SU-DHL-6 (cell line): Measurements from ENCODE around the gene FOXO6.

Experiments
- H2AFZ ChIP-seq: fragments of 200-600 bp; sonication (generic); 2 replicates; pipeline ENCODE4 v1.6.1; 2014; ENCODE audit warnings: low read depth, mild to moderate bottlenecking, moderate library complexity, mixed read lengths, antibody characterized with exemption, low read length; ENCODE audit not compliant: severe bottlenecking
- H3F3A ChIP-seq: fragments of 200-600 bp; shearing (Covaris generic); 2 replicates; pipeline ENCODE4 v1.6.0; 2016; ENCODE audit warnings: antibody characterized with exemption, mild to moderate bottlenecking; ENCODE audit not compliant: insufficient read depth
- H3K27ac ChIP-seq: fragments of 200-600 bp; sonication (generic); 2 replicates; pipeline ENCODE4 v1.5.1; 2016; ENCODE audit warnings: low read depth, mild to moderate bottlenecking, low read length, moderate library complexity, mixed read lengths
- H3K27me3 ChIP-seq: fragments of 200-600 bp; sonication (generic), shearing (Covaris generic); 2 replicates; pipeline ENCODE4 v1.6.0; 2014; ENCODE audit warnings: mild to moderate bottlenecking, low read length
- H3K36me3 ChIP-seq: fragments of 200-600 bp; sonication (generic); 2 replicates; pipeline ENCODE4 v1.6.1; 2014; ENCODE audit warnings: mild to moderate bottlenecking, low read length, mixed read lengths
- H3K4me2 ChIP-seq: fragments of 300-600, 200-600 bp; shearing (Covaris generic), sonication (generic); 2 replicates; pipeline ENCODE4 v1.6.0; 2014; ENCODE audit warnings: low read length, low read depth, mild to moderate bottlenecking; ENCODE audit not compliant: poor library complexity, severe bottlenecking
- H3K4me3 ChIP-seq: fragments of 200-600 bp; sonication (generic); 2 replicates; pipeline ENCODE4 v1.5.1; 2014; ENCODE audit warnings: antibody characterized with exemption, low read length, mild to moderate bottlenecking, mixed read lengths; ENCODE audit not compliant: insufficient read depth, poor library complexity, severe bottlenecking
- H3K79me2 ChIP-seq: fragments of 200-600 bp; sonication (generic); 2 replicates; pipeline ENCODE4 v1.6.1; 2014; ENCODE audit warnings: mild to moderate bottlenecking, low read length, moderate library complexity; ENCODE audit not compliant: insufficient read depth
- H3K9ac ChIP-seq: fragments of 200-600 bp; sonication (generic); 2 replicates; pipeline ENCODE4 v1.7.0; 2014; ENCODE audit warnings: mild to moderate bottlenecking, low read length
- H3K9me2 ChIP-seq: fragments of 200-600 bp; sonication (generic); replicated peaks from 2 replicates; pipeline ENCODE4 v1.6.1; 2014; ENCODE audit warnings: low read length; ENCODE audit not compliant: insufficient read depth
- H3K9me3 ChIP-seq: fragments of 200-600 bp; sonication (generic); 2 replicates; pipeline ENCODE4 v1.6.1; 2014; ENCODE audit warnings: low read length, mixed read lengths; ENCODE audit not compliant: insufficient read depth
- H4K20me1 ChIP-seq: fragments of 200-600 bp; sonication (generic); 2 replicates; pipeline ENCODE4 v1.6.1; 2014; ENCODE audit warnings: low read depth, mild to moderate bottlenecking, antibody characterized with exemption, low read length, moderate library complexity, mixed read lengths
- CTCF ChIP-seq: fragments of 200-600 bp; sonication (generic); IDR thresholded peaks from one replicate; pipeline ENCODE4 v1.5.1; 2017; ENCODE audit warnings: antibody characterized with exemption, mild to moderate bottlenecking, low read length, moderate library complexity; ENCODE audit not compliant: insufficient read depth, poor library complexity, severe bottlenecking
- EZH2phosphoT487 ChIP-seq: fragments of 200-600 bp; sonication (generic), shearing (Covaris generic); conservative IDR thresholded peaks from 2 replicates; pipeline ENCODE4 v1.6.1; 2018; ENCODE audit warnings: mild to moderate bottlenecking, antibody characterized with exemption, low read length, moderate library complexity, mixed read lengths

The FOXO6 gene

GRCh38 chr1:41378999-41379737 lies 17.9 kb downstream of the FOXO6 start:
- TF ChIP-seq EZH2phosphoT487 = no peak
- TF ChIP-seq CTCF = no peak
- Histone ChIP-seq H2AFZ (no peak overlapping the region), H3F3A (no peaks in the 10 kb centered on the region), H3K79me2 (no peaks in the 10 kb centered on the region), H3K4me2 (no peak overlapping the region), H3K9ac (no peak overlapping the region), H3K9me3 (no peaks in the 10 kb centered on the region), H3K36me3 (no peaks in the 10 kb centered on the region), H3K27ac (no peak overlapping the region), H3K9me2 (no peaks in the 10 kb centered on the region), H3K27me3 (no peaks in the 10 kb centered on the region), H3K4me3 (no peak overlapping the region), H4K20me1 (no peaks in the 10 kb centered on the region)

- H4K20me1 ChIP-seq = no peaks in the 10 kb centered on the region
- no peaks in the 10 kb centered on the region for H3K27me3 ChIP-seq
- H3K27ac ChIP-seq = no peak overlapping the region
- no peak overlapping the region for H2AFZ ChIP-seq
- H3K36me3 ChIP-seq = no peaks in the 10 kb centered on the region
- H3K9ac ChIP-seq = no peak overlapping the region
- no peaks in the 10 kb centered on the region for H3F3A ChIP-seq
- H3K9me3 ChIP-seq = no peaks in the 10 kb centered on the region
- no peaks in the 10 kb centered on the region for H3K79me2 ChIP-seq
- H3K4me2 ChIP-seq = no peak overlapping the region
- no peak overlapping the region for H3K4me3 ChIP-seq
- TF ChIP-seq CTCF = no peak
- TF ChIP-seq EZH2phosphoT487 = no peak
- no peaks in the 10 kb centered on the region for H3K9me2 ChIP-seq
Measured at GRCh38 chr1:41379738-41380130, 18.5 kb downstream of the FOXO6 start.

- Histone ChIP-seq H3K4me3 (no peak overlapping the region), H3K9me2 (no peaks in the 10 kb centered on the region), H3K36me3 (no peaks in the 10 kb centered on the region), H3K9me3 (no peaks in the 10 kb centered on the region), H3K79me2 (no peaks in the 10 kb centered on the region), H3K27ac (no peak overlapping the region), H3F3A (no peaks in the 10 kb centered on the region), H2AFZ (no peak overlapping the region), H3K27me3 (no peaks in the 10 kb centered on the region), H4K20me1 (no peaks in the 10 kb centered on the region), H3K9ac (no peak overlapping the region), H3K4me2 (no peak overlapping the region)
- TF ChIP-seq EZH2phosphoT487 (no peak), CTCF (no peak)
Measured at GRCh38 chr1:41380195-41380594, 19.0 kb downstream of the FOXO6 start.
